HG02885 (cell line): ENCODE data around the gene PDCD5.

ENCODE experiments used
- ATAC-seq: cut with Tn5 transposase; IDR thresholded peaks from one replicate; pipeline ENCODE4 v1.9.1; 2021; ENCODE audit warnings: mild to moderate bottlenecking; ENCODE audit not compliant: unreplicated experiment, poor library complexity

Gene PDCD5

DNA sequence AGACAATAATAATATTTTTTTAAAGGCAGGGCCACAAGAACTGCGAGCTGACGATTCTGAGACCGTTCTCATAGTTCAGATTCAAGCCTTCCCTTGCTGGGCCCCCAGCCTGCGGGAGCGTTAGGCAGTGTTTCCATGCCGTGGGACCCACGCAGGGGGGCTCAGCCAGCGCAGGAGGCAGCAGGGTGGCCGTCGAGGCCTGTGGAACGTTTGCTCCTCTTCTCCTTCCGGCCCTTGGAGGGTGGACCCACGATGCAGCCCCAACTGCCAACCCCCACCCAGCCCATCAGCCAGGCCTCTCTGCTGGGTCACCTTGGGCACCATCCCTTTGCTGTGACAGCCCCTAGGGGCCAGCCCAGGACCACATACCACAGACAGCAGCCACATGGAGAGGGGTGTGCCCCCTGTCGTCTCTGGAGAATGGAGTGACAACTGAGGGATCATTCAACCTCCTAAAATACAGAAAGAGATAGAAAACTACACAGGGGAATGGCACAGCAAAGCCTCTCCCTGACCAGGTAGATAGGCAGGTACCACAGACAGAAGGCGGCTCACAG is 46.8 kb downstream of the PDCD5 start:
- no peak for ATAC-seq

GRCh38 chr19:32630338-32630737 is 49.3 kb downstream of the PDCD5 start:
- no peak for ATAC-seq

DNA sequence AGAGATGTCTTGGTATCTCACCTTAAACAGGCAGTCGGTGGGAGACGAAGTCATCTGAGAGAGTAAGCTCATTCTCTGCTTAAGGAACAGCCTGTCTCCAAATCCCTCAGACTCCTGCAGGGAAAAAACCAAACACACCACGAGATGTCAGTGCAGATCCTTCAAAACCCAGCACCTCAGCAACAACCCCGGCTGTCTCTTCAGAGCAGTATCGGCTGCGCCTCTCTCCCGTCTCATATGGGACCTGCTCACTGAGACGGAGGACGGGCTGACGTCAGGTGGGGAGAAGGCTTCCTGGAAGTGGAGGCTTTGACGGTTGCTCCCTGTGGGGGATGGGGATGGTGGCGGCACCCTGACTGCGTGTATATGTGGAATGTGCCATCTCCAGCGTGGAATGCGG is 50.4 kb downstream of the PDCD5 start:
- no peak for ATAC-seq
